HS-5 (cell line): ENCODE data around the gene ITGA2B.
"Not testable (repeated sequence)": the region's sequence is repeated elsewhere in the genome, so short reads cannot be mapped to it uniquely, and the experiment has no call there.

Experiments
- DNase-seq: peaks from one replicate; pipeline ENCODE4 v3.0.0-alpha.2; 2012; ENCODE audit warnings: low read depth

Gene ITGA2B

GRCh38 chr17:44368391-44369243, 20.8 kb downstream of the ITGA2B start:
- DNase-seq = not testable (repeated sequence)

DNA sequence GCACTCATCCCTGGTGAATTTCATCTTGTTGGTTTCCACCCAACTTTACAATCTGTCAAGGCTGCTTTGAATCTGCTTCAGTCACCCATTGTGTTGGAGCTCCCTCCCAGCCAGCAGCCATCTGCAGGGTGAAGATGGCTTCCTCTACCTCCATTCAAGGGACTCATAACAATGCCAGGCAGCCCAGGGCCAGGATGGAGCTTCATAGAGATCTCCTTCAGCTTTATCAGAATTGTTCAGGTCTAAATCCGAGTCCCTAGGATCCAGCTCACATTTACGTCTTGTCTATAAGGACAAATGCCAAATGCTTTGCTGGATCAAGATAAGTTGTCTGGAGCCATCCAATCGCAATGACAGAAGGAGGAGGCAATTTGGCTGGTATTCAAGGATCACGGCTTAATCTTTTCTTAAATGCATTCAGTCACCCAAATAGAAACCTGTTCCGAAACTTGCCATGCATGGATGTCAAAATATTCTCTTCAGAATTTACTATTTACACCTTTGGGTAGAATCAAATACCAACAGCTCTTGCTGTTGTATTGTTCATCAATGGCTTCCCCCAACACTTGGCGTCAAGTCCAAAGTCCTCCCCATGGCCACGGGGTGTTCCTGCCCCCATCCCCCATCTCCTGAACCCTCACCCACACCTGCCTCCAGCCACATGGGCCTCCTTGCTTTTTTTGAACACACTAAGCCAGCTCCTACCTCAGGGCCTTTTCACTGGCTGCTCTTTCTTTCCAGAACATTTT, 22.0 kb downstream of the ITGA2B start:
- DNase-seq = no peak

- DNase-seq = not testable (repeated sequence)
Observed at GRCh38 chr17:44365051-44365450, 24.4 kb downstream of the ITGA2B start.

DNA sequence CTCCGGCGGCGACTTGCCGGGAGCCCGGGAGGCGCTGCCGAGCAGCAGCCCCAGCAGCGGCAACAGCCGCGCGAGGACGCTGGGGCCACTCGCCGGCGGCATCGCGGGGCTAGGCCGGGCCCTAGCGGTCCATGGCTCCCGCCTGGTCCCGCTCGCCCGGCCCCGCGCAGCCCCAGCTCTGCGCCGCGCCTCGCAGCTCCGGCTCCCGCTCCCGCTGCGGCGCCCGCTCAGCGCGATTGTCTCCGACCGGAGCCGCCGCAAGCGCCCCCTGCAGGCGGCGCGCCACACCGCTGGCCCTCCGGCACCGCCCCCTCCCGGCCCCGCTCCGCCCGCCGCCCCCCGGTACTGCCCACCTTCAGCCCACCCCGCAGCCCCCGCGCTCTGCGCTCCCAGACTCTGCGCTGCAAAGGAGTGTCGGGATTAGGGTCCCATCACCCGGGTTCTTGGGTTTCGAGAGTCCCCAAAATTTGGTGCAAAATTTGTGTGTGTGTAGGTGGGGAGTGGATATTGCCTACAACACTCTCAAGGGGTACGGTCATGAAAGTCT, 25.8 kb downstream of the ITGA2B start, which contains the start of gene FAM171A2:
Gene FAM171A2, minus strand, starts transcription at position 241 of the 547 bp plus-strand sequence. Its CDS starts 139 bp downstream, at position 102.
- DNase-seq = no peak

- no peak for DNase-seq
Observed at GRCh38 chr17:44362949-44363612, 26.4 kb downstream of the ITGA2B start.

GRCh38 chr17:44362459-44362948, 26.9 kb downstream of the ITGA2B start:
- DNase-seq = no peak

DNA sequence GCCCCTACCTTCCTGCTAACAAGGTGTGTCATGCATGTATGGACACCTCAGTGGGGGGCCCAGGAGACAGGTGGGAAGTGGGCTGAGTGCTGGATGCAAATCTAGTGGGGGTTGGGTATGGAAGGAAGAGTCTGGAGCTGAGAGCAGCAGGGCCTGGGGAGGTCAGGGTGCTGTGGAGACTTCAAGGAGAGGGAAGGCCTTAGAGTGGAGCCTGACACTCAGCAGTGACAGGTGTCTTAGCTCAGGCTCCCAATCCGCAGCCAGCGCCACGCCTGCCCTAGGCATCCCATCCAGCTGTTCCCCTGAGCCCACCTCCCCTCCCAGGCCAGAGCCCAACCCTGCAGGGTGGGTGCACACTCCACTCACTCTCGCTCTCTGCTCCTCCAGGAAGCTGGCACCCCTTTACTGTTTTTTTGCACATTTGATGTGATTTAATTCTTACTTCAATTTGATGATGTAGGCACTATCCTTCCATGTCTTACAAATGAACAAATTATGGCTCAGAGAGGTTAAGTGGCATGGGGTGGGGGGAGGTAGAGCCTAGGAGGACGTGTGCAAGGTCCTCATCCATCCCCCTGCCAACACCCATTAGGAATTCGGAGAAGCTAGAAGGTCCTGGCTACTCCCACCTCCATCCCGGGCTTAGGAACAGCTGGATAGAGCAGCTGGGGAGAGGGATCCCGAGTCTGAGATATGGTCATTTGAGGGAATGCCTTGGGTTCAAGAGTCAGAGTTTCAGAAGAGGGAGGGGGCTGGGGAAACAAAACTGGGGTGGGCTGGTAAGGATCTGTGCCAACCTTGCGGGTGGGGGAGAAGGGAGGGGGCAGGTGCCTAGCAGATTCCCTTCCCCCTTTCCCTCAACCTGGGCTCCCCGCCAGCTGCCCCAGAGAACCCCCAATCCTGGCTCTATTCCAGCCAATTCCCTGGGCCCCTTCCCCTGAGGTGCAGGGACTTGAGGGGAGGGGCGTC, 27.9 kb downstream of the ITGA2B start:
- no peak for DNase-seq

GRCh38 chr17:44360826-44361225, 28.6 kb downstream of the ITGA2B start:
- no peak for DNase-seq

GRCh38 chr17:44360144-44360533, 29.3 kb downstream of the ITGA2B start:
- DNase-seq = no peak

GRCh38 chr17:44359458-44360143, 29.8 kb downstream of the ITGA2B start:
- no peak for DNase-seq

- no peak for DNase-seq
Observed at GRCh38 chr17:44359006-44359405, 30.4 kb downstream of the ITGA2B start.

- DNase-seq = no peak
Observed at GRCh38 chr17:44358066-44358465, 31.4 kb downstream of the ITGA2B start.

- no peak for DNase-seq
Observed at GRCh38 chr17:44356241-44356640, 33.2 kb downstream of the ITGA2B start.

DNA sequence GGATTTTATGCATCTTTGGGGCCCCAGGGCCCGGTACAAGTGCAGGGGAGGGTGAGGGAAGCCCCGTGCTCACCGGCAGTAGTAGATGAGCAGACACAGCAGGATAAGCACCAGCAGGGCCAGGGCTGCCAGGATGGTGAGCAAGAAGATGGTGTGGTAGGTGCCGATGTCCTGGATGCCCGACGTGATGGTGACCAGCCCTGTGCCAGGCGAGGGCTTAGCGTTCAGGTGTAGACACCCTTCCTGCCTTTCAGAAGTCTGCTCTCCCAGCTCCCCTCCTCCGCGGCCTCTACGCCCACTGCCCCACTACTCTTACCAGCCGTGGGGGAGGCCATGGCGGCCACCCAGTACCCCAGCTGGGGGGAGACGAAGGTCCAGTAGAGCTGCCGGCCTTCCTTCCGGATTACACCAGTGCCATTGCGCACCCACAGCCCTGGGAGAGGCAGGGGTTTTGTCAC, 33.8 kb downstream of the ITGA2B start:
- DNase-seq = no peak

- DNase-seq = no peak
Observed at GRCh38 chr17:44354582-44355561, 34.6 kb downstream of the ITGA2B start.

DNA sequence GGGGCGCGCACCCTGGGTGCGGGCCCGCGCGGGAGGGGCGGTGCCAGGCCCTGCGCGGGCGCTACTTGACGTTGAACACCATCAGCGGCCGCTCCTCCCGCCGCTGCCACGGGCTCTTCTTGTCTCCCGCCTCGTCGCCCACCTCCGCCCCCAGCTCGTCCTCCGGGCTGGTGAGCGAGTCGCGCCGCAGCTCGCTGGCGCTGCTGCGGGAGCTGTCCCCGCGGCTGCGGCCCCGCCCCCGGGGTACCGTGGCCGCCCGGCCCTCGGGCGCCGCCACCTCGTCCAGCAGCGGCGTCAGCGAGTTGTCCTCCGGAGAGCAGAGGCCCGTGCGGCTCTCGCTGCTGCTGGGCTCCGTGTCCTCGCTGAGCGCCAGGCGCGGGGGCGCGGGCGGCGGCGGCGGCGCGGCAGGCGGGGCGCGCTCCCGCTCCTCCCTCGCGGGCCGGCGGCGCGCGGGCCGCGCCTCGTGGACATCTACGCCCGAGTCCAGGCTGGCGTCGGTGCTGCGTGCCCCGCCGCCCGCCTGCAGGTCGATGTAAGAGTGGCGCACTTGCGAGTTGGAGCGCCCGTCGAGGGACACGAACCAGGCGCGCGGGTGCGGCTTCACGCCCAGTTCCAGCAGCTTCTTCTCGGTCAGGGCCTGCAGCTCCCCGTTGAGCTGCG, 35.6 kb downstream of the ITGA2B start:
- no peak for DNase-seq

DNA sequence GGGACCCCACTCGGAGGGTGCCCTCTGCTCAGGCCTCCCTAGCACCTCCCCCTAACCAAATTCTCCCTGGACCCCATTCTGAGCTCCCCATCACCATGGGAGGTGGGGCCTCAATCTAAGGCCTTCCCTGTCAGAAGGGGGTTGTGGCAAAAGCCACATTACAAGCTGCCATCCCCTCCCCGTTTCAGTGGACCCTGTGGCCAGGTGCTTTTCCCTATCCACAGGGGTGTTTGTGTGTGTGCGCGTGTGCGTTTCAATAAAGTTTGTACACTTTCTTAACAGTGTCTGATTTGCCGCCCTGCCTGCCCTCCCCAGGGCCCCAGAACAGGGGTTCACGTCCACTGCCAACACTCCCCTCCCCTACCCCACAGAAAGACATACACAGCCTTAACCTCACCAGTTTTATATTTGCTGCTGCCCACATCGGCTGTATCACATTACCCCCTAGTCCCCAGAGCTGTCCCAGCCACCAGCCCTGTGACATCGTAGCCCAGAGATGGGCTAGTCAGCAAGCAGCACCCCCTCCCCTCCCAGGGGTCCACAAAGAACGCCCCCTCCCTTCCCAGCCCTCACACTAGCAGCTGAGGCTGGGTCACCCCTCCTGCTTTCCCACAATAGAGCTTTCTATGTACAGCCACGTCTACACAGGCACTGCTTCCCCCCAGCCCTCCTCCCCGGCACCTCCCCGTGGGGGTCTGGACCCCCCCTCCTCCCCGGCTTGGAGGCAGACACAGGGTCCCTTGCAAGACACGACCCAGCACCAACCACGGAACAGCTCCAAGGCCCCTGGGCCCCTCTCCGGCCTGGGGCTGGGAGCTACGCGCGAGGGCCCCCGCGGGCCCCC, 36.4 kb downstream of the ITGA2B start:
- DNase-seq = no peak
